ENCODE results near the gene KDM4F. TPM values are rescaled to one million over a fixed set of nuclear protein-coding genes. Genes with fewer than 3 reads are reported as not detected.

Gene KDM4F
- total RNA-seq, 1 donor from 2014 or later: not detected

DNA sequence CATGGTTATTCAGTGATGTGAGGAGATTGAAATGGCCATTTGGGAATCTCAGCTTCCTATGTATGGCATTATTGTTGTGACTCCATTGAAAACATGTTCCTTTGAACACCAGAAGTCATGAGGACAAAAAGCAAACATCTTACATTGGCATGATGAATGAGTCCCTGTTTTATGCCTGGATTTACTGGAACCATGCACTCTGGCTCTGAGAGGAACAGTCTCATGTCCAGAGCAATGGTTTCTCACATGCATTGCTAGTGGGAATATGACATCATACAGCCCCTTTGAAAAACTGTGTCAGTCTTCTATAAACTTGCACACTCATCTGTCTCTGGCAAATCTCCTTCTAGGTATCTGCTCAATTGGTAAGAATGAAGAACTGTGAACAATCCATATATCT lies 3.4 kb upstream of the KDM4F start:
- Histone ChIP-seq H3K9me3 (no peaks in the 10 kb centered on the region), H3K4me3 (no peak overlapping the region), H3K27me3 (no peaks in the 10 kb centered on the region), H3K36me3 (no peaks in the 10 kb centered on the region), H3K4me1 (no peaks in the 10 kb centered on the region), H3K27ac (no peak overlapping the region)
- TF ChIP-seq, protein P1, sequence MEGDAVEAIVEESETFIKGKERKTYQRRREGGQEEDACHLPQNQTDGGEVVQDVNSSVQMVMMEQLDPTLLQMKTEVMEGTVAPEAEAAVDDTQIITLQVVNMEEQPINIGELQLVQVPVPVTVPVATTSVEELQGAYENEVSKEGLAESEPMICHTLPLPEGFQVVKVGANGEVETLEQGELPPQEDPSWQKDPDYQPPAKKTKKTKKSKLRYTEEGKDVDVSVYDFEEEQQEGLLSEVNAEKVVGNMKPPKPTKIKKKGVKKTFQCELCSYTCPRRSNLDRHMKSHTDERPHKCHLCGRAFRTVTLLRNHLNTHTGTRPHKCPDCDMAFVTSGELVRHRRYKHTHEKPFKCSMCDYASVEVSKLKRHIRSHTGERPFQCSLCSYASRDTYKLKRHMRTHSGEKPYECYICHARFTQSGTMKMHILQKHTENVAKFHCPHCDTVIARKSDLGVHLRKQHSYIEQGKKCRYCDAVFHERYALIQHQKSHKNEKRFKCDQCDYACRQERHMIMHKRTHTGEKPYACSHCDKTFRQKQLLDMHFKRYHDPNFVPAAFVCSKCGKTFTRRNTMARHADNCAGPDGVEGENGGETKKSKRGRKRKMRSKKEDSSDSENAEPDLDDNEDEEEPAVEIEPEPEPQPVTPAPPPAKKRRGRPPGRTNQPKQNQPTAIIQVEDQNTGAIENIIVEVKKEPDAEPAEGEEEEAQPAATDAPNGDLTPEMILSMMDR (IDR thresholded peaks at IDR 0.05): no peak
- TF ChIP-seq POLR2AphosphoS5 (IDR thresholded peaks at IDR 0.05; ENCODE audit: insufficient read depth in 1 of 2, low read depth in 1 of 2): no peak
- no peak for TF ChIP-seq POLR2A (IDR thresholded peaks at IDR 0.05)
- intact Hi-C loops (cut with DNase I): no loop called here
- no peak for DNase-seq (ENCODE audit: extremely low spot score in 2 of 2)

DNA sequence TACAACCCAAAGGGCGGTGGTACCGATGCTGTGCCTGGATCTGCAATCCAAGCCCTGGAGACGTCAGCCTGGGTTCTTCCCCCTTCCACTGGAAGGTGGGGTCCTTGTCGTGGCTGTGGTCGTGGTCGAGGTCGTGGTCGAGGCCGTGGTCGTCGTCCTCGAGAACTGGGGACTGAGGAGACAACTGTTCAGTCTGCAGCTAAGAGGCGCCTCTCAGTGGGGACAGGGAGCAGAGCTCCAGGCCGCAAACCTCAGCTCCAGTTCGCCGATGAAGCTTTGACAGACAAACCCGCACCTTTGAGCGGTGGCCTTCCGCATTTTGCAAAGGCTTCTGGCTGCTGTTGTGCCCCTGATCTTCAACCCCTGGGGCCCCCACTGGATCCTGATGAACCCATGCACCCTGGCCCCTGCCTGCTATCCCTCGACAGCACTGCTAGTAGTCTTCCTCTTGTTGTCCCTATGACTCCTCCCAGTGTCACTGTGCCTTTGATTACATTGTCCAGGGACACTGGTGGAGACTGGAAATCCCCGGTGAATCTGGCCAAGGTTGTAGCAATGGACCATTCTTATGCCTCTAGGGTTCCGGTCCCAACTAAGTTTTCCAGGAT lies 1.5 kb downstream of the KDM4F start:
- no peaks in the 10 kb centered on the region for H3K9me3 ChIP-seq
- no peaks in the 10 kb centered on the region for H3K27me3 ChIP-seq
- H3K4me3 ChIP-seq: no peak overlapping the region
- intact Hi-C loops (cut with DNase I): no loop called here
- no peak overlapping the region for H3K27ac ChIP-seq
- no peaks in the 10 kb centered on the region for H3K4me1 ChIP-seq
- H3K36me3 ChIP-seq: no peaks in the 10 kb centered on the region
- no peak for DNase-seq (ENCODE audit: extremely low spot score in 2 of 2)
- TF ChIP-seq POLR2A (IDR thresholded peaks at IDR 0.05) (no peak), POLR2AphosphoS5 (IDR thresholded peaks at IDR 0.05; ENCODE audit: insufficient read depth in 1 of 2, low read depth in 1 of 2) (no peak)
- TF ChIP-seq, protein P1 (IDR thresholded peaks at IDR 0.05): no peak

DNA sequence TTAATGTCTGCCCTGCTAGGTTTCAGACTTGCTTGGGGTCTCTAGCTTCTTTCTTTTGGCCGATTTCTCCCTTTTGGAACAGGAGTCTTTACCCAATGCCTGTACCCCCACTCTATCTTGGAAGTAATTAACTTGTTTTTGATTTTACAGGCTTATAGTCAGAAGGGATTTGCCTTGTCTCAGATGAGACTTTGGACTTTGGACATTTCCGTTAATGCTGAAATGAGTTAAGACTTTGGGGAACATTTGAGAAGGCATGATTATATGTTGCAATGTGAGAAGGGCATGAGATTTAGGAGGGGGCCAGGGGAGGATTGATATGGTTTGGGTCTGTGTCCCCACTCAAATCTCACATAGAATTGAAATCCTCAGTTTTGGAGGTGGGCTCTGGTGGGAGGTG lies 5.1 kb downstream of the KDM4F start:
- no peak overlapping the region for H3K4me3 ChIP-seq
- intact Hi-C loops (cut with DNase I): no loop called here
- TF ChIP-seq POLR2AphosphoS5 (IDR thresholded peaks at IDR 0.05; ENCODE audit: insufficient read depth in 1 of 2, low read depth in 1 of 2): no peak
- TF ChIP-seq, protein P1 (IDR thresholded peaks at IDR 0.05): no peak
- TF ChIP-seq POLR2A (IDR thresholded peaks at IDR 0.05): no peak

DNA sequence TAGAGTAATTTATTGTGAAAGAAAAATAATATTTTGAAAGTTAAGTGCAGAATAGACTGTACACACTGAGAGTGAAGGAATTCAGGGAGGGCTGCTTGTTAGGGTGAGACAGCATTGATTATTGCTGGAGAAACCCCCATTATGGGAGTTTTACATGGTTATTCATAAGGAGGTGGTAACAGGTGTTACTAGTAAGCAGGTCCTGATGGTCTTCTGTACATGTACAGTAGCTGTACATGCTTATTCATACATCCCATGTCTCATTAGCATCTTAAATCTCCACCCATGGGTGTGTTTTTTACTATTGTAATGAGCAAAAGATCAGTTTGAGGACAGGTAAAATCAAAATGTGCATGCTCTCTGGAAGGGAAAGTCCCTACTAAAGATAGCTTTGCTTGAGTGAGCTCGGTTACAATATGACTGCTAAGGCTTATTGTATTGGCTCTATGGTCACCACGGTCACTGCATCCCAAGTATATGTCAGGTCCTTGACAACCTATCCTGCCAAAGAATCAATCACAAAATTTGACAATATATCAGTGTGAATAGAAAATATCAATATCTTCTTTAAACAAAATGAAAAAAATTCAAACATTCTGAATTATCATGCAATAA lies 6.2 kb downstream of the KDM4F start:
- Histone ChIP-seq H3K36me3 (no peaks in the 10 kb centered on the region), H3K4me3 (no peak overlapping the region), H3K9me3 (no peaks in the 10 kb centered on the region), H3K27ac (no peak overlapping the region), H3K4me1 (no peaks in the 10 kb centered on the region), H3K27me3 (no peaks in the 10 kb centered on the region)
- intact Hi-C loops (cut with DNase I): no loop called here
- DNase-seq (ENCODE audit: extremely low spot score in 2 of 2): no peak
- no peak for TF ChIP-seq POLR2AphosphoS5 (IDR thresholded peaks at IDR 0.05; ENCODE audit: insufficient read depth in 1 of 2, low read depth in 1 of 2)

More for the DNA sequence above, 5.1 kb downstream of the KDM4F start:
- H3K4me1 ChIP-seq: no peaks in the 10 kb centered on the region
- H3K9me3 ChIP-seq: no peaks in the 10 kb centered on the region
- H3K27me3 ChIP-seq: no peaks in the 10 kb centered on the region
- no peak for DNase-seq (ENCODE audit: extremely low spot score in 2 of 2)
- no peaks in the 10 kb centered on the region for H3K36me3 ChIP-seq
- no peak overlapping the region for H3K27ac ChIP-seq

DNA sequence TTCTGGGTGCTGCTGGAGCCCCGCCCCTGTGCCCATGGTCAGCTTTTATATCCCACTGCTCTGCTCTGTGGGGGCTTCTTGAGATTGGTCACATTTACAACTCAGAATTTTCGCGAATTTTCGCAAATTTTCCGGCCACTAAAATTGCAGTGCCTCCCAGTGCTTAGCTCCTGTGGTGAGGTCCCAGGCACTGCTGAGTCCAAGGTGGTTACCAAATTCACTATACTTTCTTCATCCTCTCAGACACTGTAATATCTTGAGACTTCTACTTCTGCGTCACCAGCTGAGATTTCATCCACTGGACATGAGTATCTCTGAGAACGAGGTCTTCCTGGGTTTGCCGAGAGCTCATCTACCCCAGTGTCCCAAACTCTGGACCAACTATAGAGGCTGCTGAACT lies 8.7 kb downstream of the KDM4F start:
- H3K9me3 ChIP-seq: no peaks in the 10 kb centered on the region
- H3K4me1 ChIP-seq: no peaks in the 10 kb centered on the region
- no peaks in the 10 kb centered on the region for H3K36me3 ChIP-seq
- intact Hi-C loops (cut with DNase I): no loop called here
- H3K27ac ChIP-seq: no peak overlapping the region
- H3K27me3 ChIP-seq: no peaks in the 10 kb centered on the region
- TF ChIP-seq, protein P1 (IDR thresholded peaks at IDR 0.05): no peak
- TF ChIP-seq POLR2AphosphoS5 (IDR thresholded peaks at IDR 0.05; ENCODE audit: insufficient read depth in 1 of 2, low read depth in 1 of 2): no peak
- TF ChIP-seq POLR2A (IDR thresholded peaks at IDR 0.05): no peak
- no peak overlapping the region for H3K4me3 ChIP-seq
- DNase-seq (ENCODE audit: extremely low spot score in 2 of 2): no peak
